HG03521 (cell line): ENCODE results near the gene DNAH6.
"Not testable (repeated sequence)": the region's sequence is repeated elsewhere in the genome, so short reads cannot be mapped to it uniquely, and the experiment has no call there.

Source experiments
- ATAC-seq: cut with Tn5 transposase; IDR thresholded peaks from one replicate; pipeline ENCODE4 v1.9.1; 2021; ENCODE audit warnings: mild to moderate bottlenecking, moderate library complexity; ENCODE audit not compliant: unreplicated experiment

DNAH6 gene

GRCh38 chr2:84496386-84496785, 19.9 kb upstream of the DNAH6 start:
- ATAC-seq, result no peak

- ATAC-seq, result no peak
These were observed 19.0 kb upstream of the DNAH6 start for GRCh38 chr2:84497285-84497684.

- no peak for ATAC-seq
These were observed 18.0 kb upstream of the DNAH6 start for GRCh38 chr2:84498150-84498799.

GRCh38 chr2:84511024-84511423, 5.3 kb upstream of the DNAH6 start:
- ATAC-seq, result not testable (repeated sequence)

- ATAC-seq, result no peak
These were observed 510 bp upstream of the DNAH6 start for GRCh38 chr2:84515788-84516187.

GRCh38 chr2:84519332-84519957, 3.1 kb downstream of the DNAH6 start:
- ATAC-seq, result no peak

GRCh38 chr2:84526562-84526961, 10.3 kb downstream of the DNAH6 start:
- ATAC-seq, result no peak

GRCh38 chr2:84527137-84528129, 11.1 kb downstream of the DNAH6 start:
- ATAC-seq, result no peak

- ATAC-seq, result no peak
These were observed 16.0 kb downstream of the DNAH6 start for GRCh38 chr2:84532291-84532690.

- no peak for ATAC-seq
These were observed 17.9 kb downstream of the DNAH6 start for GRCh38 chr2:84534225-84534624.

GRCh38 chr2:84537251-84537650, 21.0 kb downstream of the DNAH6 start:
- no peak for ATAC-seq

- ATAC-seq, result no peak
These were observed 23.4 kb downstream of the DNAH6 start for GRCh38 chr2:84539729-84540128.

- no peak for ATAC-seq
These were observed 28.7 kb downstream of the DNAH6 start for GRCh38 chr2:84545005-84545404.

GRCh38 chr2:84546551-84546950, 30.3 kb downstream of the DNAH6 start:
- no peak for ATAC-seq

- ATAC-seq, result no peak
These were observed 32.0 kb downstream of the DNAH6 start for GRCh38 chr2:84548303-84548702.

GRCh38 chr2:84550916-84551315, 34.6 kb downstream of the DNAH6 start:
- ATAC-seq, result no peak

GRCh38 chr2:84551526-84551925, 35.2 kb downstream of the DNAH6 start:
- ATAC-seq, result not testable (repeated sequence)

- ATAC-seq, result no peak
These were observed 39.9 kb downstream of the DNAH6 start for GRCh38 chr2:84556190-84556589.

GRCh38 chr2:84559838-84560237, 43.5 kb downstream of the DNAH6 start:
- ATAC-seq, result no peak

GRCh38 chr2:84579661-84580060, 63.4 kb downstream of the DNAH6 start:
- ATAC-seq, result no peak

- no peak for ATAC-seq
These were observed 87.6 kb downstream of the DNAH6 start for GRCh38 chr2:84603911-84604310.

GRCh38 chr2:84613082-84613481, 96.8 kb downstream of the DNAH6 start:
- no peak for ATAC-seq
